Calu3 (cell line): ENCODE data around the gene LIG4. TPM values are rescaled to one million over a fixed set of nuclear protein-coding genes. Genes with fewer than 3 reads are reported as not detected.

Experiments used
- BruUV-seq: library from RNA; stranded (reverse); fragments of 400-500 nt; replicated peaks from 2 replicates; lab custom pipeline; 2021; lab: Mats Ljungman, UMichigan
- CTCF ChIA-PET: fragments of 300-600 bp; sonication (Branson Sonifier 250); formaldehyde crosslinking; loops from one replicate; lab custom pipeline; 2022; ENCODE audit warnings: antibody characterized with exemption; lab: Charles Lee
- DNase-seq: peaks from one replicate; pipeline ENCODE4 v3.0.0; 2022
- H3K27ac Mint-ChIP-seq: one replicate; pipeline ENCODE4 v1.8.0; 2022; ENCODE audit warnings: mixed read lengths; ENCODE audit not compliant: unreplicated experiment
- H3K27me3 Mint-ChIP-seq: one replicate; pipeline ENCODE4 v1.8.0; 2022; ENCODE audit warnings: mixed read lengths; ENCODE audit not compliant: unreplicated experiment
- H3K36me3 Mint-ChIP-seq: one replicate; pipeline ENCODE4 v1.8.0; 2022; ENCODE audit warnings: mild to moderate bottlenecking, moderate library complexity, mixed read lengths; ENCODE audit not compliant: insufficient read depth, unreplicated experiment
- H3K4me1 Mint-ChIP-seq: one replicate; pipeline ENCODE4 v1.8.0; 2022; ENCODE audit warnings: mild to moderate bottlenecking, low read depth, mixed read lengths; ENCODE audit not compliant: unreplicated experiment
- H3K4me3 Mint-ChIP-seq: one replicate; pipeline ENCODE4 v1.8.0; 2022; ENCODE audit warnings: mild to moderate bottlenecking, low read depth, moderate library complexity, mixed read lengths; ENCODE audit not compliant: unreplicated experiment
- H3K9me3 Mint-ChIP-seq: one replicate; pipeline ENCODE4 v1.8.0; 2022; ENCODE audit warnings: low read depth, mixed read lengths; ENCODE audit not compliant: unreplicated experiment
- CTCF ChIP-seq: fragments of 200-600 bp; IDR thresholded peaks from one replicate; pipeline ENCODE4 v1.8.0; 2022; ENCODE audit warnings: antibody characterized with exemption; ENCODE audit not compliant: unreplicated experiment
- intact Hi-C: fragments of 100-400 bp; cut with micrococcal nuclease; formaldehyde crosslinking; loops from one replicate; pipeline ENCODE4 v1.10.0; 2022; ENCODE audit not compliant: unreplicated experiment
- total RNA-seq: library from RNA; stranded (reverse); gene quantifications from 2 replicates; pipeline ENCODE4 v1.2.3, GENCODE V29; 2022

The LIG4 gene
- total RNA-seq, 1 experiment from 2014 or later: 2.7 TPM

GRCh38 chr13:108182652-108183051 lies 32.7 kb downstream of the LIG4 start:
- CTCF ChIA-PET: no interaction called here
- no peaks in the 10 kb centered on the region for H3K4me1 Mint-ChIP-seq
- H3K9me3 Mint-ChIP-seq: no peaks in the 10 kb centered on the region
- no TSS peak for BruUV-seq
- no peaks in the 10 kb centered on the region for H3K27me3 Mint-ChIP-seq
- no peaks in the 10 kb centered on the region for H3K36me3 Mint-ChIP-seq
- no peak for TF ChIP-seq CTCF
- intact Hi-C loops: no loop called here
- no peak overlapping the region for H3K4me3 Mint-ChIP-seq
- no peak overlapping the region for H3K27ac Mint-ChIP-seq
- no peak for DNase-seq

- no peaks in the 10 kb centered on the region for H3K36me3 Mint-ChIP-seq
- intact Hi-C loops: no loop called here
- H3K4me1 Mint-ChIP-seq: no peaks in the 10 kb centered on the region
- no peak for TF ChIP-seq CTCF
- H3K4me3 Mint-ChIP-seq: no peak overlapping the region
- CTCF ChIA-PET: no interaction called here
- no peaks in the 10 kb centered on the region for H3K9me3 Mint-ChIP-seq
- no peak overlapping the region for H3K27ac Mint-ChIP-seq
- no peak for DNase-seq
- H3K27me3 Mint-ChIP-seq: no peaks in the 10 kb centered on the region
- BruUV-seq: no TSS peak
Measured at GRCh38 chr13:108178078-108178477, 37.3 kb downstream of the LIG4 start.

GRCh38 chr13:108176685-108177274 lies 38.6 kb downstream of the LIG4 start:
- H3K27me3 Mint-ChIP-seq: no peaks in the 10 kb centered on the region
- no peaks in the 10 kb centered on the region for H3K36me3 Mint-ChIP-seq
- H3K4me1 Mint-ChIP-seq: no peaks in the 10 kb centered on the region
- no peaks in the 10 kb centered on the region for H3K9me3 Mint-ChIP-seq
- no TSS peak for BruUV-seq
- H3K27ac Mint-ChIP-seq: no peak overlapping the region
- no peak for TF ChIP-seq CTCF
- no peak overlapping the region for H3K4me3 Mint-ChIP-seq
- peak; percentile 3 for DNase-seq
- intact Hi-C loops: no loop called here
- CTCF ChIA-PET: interaction anchor here (0.7 kb wide), 1 partner anchor 248 kb away, joined by 3 read pairs; no protein-coding TSS in a partner anchor

- intact Hi-C loops: no loop called here
- no peaks in the 10 kb centered on the region for H3K27me3 Mint-ChIP-seq
Measured at GRCh38 chr13:108168929-108169328, 46.4 kb downstream of the LIG4 start.

More at GRCh38 chr13:108168929-108169328, 46.4 kb downstream of the LIG4 start:
- TF ChIP-seq CTCF: no peak
- H3K9me3 Mint-ChIP-seq: no peaks in the 10 kb centered on the region
- DNase-seq: no peak
- no peak overlapping the region for H3K27ac Mint-ChIP-seq
- CTCF ChIA-PET: no interaction called here
- no peaks in the 10 kb centered on the region for H3K4me1 Mint-ChIP-seq
- H3K36me3 Mint-ChIP-seq: no peaks in the 10 kb centered on the region
- BruUV-seq: no TSS peak
- H3K4me3 Mint-ChIP-seq: no peak overlapping the region
